Activated CD4-positive, alpha-beta T cell treated with anti-CD3 and anti-CD28 coated beads, Interleukin-2, amount 50 U/mL, for 48 hours (primary cell): ENCODE measurements around the gene RBM33.

Source experiments
- DNase-seq, 2 experiments: peaks; one replicate each; pipeline ENCODE4 v3.0.0-alpha.2; 2020

Gene RBM33

GRCh38 chr7:155696747-155697146 lies 52.3 kb downstream of the RBM33 start:
- DNase-seq, result no peak

DNA sequence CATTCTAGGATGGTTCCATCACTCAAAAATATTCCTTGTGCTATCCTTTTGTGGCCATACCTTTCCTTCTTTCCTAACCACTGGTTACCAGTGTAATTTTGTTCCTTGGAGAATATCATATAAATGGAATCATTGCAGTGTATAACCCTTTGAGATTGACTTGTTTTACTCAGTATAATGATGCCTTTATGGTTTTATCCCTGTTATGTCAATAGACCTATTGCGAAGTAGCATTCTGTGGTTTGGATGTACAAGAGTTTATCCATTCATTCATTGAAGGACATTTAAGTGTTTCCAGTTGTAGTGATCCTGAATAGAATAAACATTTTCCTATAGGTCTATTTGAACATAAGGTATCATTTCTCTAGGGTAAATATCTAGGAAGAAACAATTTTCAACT lies 54.2 kb downstream of the RBM33 start:
- DNase-seq, result no peak

DNA sequence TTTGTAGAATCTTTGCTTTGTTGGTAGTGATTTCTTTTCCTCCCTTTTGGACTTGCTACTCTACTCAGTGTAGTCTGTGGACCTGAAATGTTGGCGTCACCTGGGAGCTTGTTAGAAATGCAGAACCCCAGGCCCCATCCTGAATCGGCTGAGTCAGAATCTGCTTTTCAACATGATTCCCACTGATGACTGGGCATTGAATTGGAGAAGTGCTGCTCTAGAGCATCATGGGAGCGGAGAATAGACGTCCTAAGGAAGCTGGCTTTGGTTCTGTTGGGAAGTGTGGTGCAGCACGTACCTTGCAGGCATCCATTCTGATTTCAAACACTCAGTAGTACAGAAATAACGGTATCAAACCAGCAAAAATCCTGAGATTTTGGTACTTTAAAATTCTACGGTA lies 54.7 kb downstream of the RBM33 start:
- no peak for DNase-seq

DNA sequence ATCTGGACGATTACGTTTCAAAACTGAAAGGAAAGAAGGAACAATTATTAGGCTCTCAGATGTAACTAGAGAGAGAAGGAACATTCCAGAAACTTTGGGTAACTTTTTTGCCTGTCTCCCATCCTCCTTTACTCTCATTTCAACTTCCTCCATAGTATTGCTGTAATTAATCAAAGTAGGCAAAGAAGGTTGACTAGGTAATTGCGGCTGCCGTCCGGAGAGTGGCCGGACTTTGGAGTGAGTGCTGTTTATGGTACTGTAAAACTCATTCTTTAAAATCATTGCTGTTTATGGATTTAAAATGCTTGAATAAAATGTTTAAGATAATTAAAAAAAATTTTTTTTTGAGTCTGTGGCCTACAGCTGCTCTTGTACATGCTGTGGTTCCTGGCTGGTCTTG lies 56.4 kb downstream of the RBM33 start:
- DNase-seq, result no peak

DNA sequence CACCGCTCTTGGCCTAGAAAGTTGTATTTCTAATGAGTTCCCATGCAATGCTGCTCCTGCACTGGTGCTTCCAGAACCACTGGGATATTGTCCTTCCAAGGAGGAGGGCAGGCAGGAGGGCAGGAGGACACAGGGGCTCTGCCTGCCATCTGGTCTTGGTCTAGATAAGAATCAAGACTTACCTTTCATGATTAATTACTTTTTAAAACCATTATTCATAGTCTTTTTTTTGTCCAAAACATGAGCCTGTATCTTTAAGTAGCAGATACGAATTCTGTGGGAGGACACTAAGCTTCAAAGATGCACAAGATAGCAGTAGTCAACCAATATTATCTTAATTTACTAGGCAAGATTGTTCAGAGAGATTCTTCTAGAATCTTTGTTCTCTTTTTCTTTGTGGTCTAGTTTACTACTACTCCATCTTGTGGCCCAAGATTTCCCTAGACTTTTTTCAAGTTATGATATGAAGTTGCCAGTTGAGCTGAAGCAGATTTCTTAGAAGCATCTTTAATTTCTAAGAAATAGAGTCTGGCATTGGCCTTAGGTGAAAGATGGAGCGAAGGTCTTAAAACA lies 57.6 kb downstream of the RBM33 start:
- no peak for DNase-seq

- DNase-seq, result no peak
These were observed 58.2 kb downstream of the RBM33 start for GRCh38 chr7:155702616-155703015.

DNA sequence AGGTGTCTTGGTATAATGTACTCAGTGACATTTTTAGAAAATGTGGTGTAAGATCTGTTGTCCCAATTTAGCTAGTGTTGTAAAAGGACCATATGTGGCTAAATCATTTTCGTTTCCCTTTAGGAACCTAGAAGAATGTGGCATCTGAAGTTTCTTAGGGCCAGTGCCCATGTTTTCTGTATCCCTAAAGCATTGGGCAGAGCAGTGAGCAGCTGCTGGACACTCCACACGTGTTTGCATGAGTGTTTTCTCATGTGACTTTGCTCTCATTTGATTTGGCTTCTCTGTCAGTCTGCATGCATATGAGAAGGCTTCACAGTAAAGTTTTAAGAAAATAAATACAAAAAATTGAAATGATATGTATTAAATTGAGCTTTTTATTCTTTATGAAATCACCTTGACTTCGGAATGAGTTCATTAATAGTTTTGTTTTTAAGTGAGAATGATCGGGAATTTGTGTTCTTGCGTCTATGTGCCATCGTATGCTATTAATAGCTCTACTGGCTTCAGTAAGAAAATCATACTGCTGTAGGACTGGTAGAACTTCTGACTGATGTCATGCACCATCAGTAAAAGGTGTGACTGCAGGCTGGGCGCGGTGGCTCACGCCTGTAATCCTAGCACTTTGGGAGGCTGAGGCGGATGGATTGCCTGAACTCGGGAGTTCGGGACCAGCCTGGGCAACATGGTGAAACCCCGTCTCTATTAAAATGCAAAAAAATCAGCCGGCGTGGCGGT lies 61.3 kb downstream of the RBM33 start:
- no peak for DNase-seq

GRCh38 chr7:155706376-155706775 lies 61.9 kb downstream of the RBM33 start:
- no peak for DNase-seq

GRCh38 chr7:155709453-155709852 lies 65.0 kb downstream of the RBM33 start:
- DNase-seq, result no peak

DNA sequence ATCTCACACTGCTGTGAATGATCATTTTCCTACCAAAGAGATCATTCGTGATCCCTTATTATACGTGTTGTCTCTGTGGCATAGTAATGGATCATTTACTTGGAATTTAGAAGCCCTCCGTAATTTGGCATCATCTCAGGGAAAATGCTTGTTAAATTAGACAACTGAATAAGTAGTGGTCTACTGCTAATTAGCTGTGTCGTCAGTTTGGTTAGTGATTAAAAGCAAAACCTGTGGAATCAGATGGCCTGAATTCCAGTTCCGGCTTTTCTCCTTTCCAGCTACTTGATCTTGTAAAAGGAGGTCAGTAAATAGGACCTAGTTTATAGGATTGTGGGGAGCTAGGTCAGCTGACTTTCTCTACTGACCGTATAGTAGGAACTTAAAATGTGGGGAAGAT lies 65.6 kb downstream of the RBM33 start:
- DNase-seq, result no peak

DNA sequence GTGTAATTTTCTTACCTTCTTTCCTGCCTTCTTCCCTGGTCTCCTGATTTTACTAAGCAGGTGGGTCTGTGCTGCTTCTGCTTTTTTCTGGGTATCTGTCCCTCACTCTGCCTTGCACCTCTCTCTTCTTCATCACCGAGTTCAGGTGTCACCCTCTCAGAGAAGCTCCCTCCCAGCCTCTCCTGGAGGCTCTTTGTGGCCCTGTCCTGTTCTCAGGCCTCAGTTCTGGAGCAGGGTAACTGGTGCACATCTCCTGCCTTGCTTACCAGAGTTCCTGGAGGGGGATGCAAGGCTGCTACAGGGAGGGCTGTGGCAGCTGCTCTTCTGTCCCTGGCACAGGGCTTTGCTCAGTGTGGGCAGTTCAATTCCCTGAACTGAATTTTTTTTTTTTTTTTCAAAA lies 66.1 kb downstream of the RBM33 start:
- DNase-seq, result no peak

- DNase-seq, result no peak
These were observed 66.6 kb downstream of the RBM33 start for GRCh38 chr7:155711081-155711480.

GRCh38 chr7:155713384-155713783 lies 68.9 kb downstream of the RBM33 start:
- no peak for DNase-seq

DNA sequence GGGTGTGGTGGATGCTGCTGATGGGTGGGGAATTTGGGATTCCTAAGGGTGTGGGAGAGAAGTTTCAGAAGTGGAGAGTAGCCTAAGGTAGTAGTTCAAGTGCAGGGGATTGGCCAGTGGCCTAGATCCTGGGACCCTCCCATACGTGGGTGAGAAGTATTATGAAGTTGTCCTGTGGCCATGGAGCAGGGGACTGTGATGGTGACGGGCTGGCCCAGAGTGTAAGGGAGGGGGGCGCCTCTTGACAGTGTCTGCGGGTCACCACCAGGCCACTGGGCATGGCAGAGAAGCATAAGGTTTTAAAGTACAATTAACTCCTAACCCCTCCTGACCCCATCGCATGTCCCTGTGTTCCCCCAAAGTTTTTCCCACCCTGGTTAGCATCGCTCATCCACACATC lies 70.2 kb downstream of the RBM33 start:
- no peak for DNase-seq

DNA sequence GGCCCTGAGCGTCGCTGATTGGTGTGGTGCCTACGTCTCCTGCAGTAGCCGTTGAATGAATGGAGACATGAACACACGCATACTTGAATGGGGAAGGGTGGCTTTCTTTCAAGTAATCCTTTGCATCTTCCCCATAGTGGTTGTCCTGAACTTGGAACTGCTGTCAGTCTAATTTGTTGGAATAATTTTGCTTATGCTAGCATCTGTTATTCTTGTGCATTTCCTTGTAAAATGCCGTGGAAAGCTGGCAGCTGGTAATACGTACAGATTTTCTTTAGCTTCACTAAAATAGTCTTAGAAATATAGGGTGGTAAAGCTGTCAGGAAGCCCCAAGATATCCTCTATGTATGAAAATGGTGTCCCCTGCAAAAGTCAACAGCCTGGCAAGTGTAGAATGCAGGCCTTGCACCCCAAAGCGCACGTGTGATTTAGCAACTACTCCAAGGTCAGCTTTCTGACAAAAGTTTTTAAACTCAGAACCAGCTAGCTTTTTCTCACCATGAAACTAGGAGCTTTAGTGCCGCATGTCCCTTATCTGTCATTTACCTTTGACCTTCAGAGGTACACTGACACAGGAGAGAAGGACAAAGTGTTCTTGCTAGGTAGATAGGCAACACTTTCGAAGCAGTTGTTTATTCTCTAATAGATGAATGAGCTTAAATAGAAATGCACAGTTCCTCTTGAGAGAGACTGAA lies 70.8 kb downstream of the RBM33 start:
- DNase-seq, result no peak

DNA sequence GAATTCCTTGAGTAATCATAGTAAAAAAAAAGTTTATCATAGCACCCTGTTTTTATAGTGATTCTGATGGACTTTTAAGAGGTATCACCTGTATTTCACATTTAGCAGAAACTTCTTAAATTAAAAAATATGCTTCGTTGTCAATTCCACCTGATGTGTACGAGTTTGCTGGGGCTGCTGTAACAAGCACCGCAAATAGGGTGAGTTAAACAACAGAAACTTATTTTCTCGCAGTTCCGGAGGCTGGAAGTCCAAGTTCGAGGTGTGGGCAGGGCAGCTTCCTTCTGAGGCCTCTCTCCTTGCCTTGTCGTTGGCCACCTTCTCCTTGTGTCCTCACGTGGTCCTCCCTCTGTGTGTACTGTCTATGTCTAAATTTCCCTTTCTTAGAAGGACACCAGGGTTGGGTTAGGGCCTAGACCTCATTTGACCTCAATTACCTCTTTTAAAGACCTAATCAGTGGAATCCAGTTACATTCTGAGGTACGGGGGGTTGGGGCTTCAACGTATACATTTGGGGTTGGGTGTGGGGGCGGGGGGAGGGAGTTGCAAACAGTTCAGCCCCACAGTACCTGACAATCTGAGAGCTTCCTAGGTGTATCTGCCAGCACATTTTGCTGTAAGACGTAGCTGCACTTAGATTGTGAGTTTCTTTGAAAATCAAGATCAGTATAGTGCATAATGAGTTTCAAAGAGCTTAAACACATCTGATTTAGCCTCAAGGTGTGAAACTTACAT lies 72.7 kb downstream of the RBM33 start:
- no peak for DNase-seq

GRCh38 chr7:155721056-155721455 lies 76.6 kb downstream of the RBM33 start:
- no peak for DNase-seq

GRCh38 chr7:155722118-155722517 lies 77.7 kb downstream of the RBM33 start:
- no peak for DNase-seq

DNA sequence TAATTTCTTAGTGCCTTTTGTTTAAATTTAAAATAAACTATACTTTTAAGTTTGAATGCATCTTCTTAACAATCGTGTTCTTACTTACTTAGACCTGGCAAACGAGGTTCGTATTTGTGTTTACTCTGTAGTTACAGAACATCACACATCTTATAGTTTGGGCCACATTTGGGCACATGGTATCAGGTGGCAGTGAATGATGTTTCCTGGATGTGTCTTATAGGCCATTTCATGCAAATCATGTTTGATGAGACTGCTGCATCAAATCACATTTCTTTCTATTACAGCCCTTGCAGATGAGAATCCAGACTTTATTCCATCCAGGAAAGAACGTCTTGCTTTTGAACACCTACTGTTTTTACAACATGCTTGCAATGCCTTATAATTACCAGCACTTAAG lies 78.5 kb downstream of the RBM33 start:
- DNase-seq, result no peak

DNA sequence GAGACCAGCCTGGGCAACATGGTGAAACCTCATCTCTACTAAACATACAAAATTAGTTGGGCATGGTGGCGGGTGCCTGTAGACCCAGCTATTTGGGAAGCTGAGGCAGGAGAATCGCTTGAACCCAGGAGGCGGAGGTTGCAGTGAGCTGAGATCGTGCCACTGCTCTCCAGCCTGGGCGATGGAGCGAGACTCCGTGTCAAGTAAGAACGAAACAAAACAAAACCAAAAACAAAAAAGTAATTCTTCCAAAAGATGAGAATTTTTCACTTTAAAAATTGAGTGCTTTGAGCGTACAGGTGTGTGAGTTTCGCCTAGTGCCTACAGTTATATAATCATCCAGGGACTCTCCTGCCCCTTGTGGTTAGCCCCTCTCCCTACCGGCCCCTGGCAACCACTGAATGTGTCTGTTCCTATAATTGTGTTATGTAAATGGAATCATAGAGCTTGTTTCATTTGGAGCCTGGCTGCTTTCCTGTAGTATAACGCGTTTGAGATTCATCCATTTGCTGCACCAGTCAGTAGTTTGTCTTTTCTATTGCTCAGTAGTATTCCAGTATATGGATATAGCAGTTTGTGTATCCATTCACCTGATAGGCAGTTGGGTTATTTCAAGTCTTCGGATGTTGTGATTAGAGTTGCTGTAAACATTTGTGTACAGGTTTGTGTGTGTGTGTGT lies 80.0 kb downstream of the RBM33 start:
- no peak for DNase-seq

DNA sequence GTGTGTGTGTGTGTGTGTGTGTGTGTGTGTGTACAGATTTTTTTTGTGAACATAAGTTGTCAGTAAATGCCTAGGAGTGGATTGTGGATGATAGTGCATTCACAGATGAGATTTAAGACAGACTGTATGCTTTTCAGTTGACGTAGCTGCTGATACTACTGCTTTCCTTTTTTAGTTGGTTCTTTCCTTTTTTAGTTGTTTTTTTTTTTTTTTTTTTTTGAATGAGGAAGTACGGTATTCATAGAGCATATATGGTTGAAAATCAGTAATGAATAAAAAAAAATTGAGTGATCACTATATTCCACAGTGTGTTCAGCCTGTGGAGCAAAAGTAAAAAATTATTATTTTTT lies 80.5 kb downstream of the RBM33 start:
- DNase-seq, result no peak

DNA sequence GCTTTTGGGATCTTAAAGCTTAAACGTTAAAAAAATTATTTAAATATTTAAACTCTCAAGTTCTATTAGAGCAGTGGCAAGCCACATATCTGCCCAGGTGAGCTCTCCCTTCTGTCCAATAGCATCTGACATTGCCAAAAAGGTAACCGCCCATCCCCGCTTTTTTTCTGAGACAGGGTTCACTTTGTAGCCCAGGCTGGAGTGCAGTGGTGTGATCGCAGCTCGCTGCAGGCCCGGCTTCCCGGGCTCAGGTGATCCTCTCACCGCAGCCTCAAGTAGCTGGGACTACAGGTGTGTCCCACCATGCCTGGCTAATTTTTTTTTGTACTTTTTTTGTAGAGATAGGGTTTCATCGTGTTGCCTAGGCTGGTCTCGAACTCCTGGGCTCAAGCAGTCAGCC lies 83.2 kb downstream of the RBM33 start:
- DNase-seq, result no peak

GRCh38 chr7:155728116-155728515 lies 83.7 kb downstream of the RBM33 start:
- DNase-seq, result no peak
